ENCODE results near the gene SMARCC1. TPM values are rescaled to one million over a fixed set of nuclear protein-coding genes. Genes with fewer than 3 reads are reported as not detected.

Gene SMARCC1
- total RNA-seq, 1 experiment from 2014 or later: 168 TPM

- CTCF ChIA-PET: no interaction called here
- intact Hi-C loops (cut with micrococcal nuclease): no loop called here
- no peak overlapping the region for H3K9ac ChIP-seq (ENCODE audit: low read length)
- TF ChIP-seq YY1 (IDR thresholded peaks at IDR 0.05; ENCODE audit: extremely low read depth, insufficient replicate concordance, low read depth, low read length) (no peak), REST (IDR thresholded peaks at IDR 0.05; ENCODE audit: low read depth) (no peak), ATF3 (IDR thresholded peaks at IDR 0.05) (no peak), ZNF274 (IDR thresholded peaks at IDR 0.05; ENCODE audit: low read depth, low read length) (no peak), EGR1 (IDR thresholded peaks at IDR 0.05; ENCODE audit: low read depth) (no peak), ELF1 (IDR thresholded peaks at IDR 0.05; ENCODE audit: borderline replicate concordance, low read depth) (no peak), POLR2AphosphoS5 (IDR thresholded peaks at IDR 0.05; ENCODE audit: low read depth, low read length) (no peak), SIN3A (IDR thresholded peaks at IDR 0.05; ENCODE audit: low read depth) (no peak), RAD21 (IDR thresholded peaks at IDR 0.05; ENCODE audit: low read depth) (no peak), MAX (IDR thresholded peaks at IDR 0.05) (no peak), SP1 (IDR thresholded peaks at IDR 0.05; ENCODE audit: low read depth) (no peak), CBX3 (IDR thresholded peaks at IDR 0.05; ENCODE audit: low read depth) (no peak), FOSL1 (IDR thresholded peaks at IDR 0.05; ENCODE audit: low read depth) (no peak), CTCF (IDR thresholded peaks at IDR 0.05 in 2 of 3, conservative IDR thresholded peaks at IDR 0.05 in 1 of 3; ENCODE audit: borderline replicate concordance in 1 of 3, insufficient read depth in 1 of 3, low read depth in 2 of 3, low read length in 2 of 3) (no peak), TCF7L2 (IDR thresholded peaks at IDR 0.05; ENCODE audit: borderline replicate concordance, extremely low read depth, insufficient read depth, insufficient read length) (no peak), CEBPB (IDR thresholded peaks at IDR 0.05; ENCODE audit: low read depth) (no peak), ZBTB33 (IDR thresholded peaks at IDR 0.05; ENCODE audit: extremely low read depth, insufficient replicate concordance, low read length) (no peak), POLR2A (IDR thresholded peaks at IDR 0.05; ENCODE audit: borderline replicate concordance, extremely low read depth, insufficient read depth, insufficient read length) (no peak), SRF (IDR thresholded peaks at IDR 0.05; ENCODE audit: low read depth) (no peak)
- H3K4me3 ChIP-seq (replicated peaks in 1 of 2; ENCODE audit: low read depth in 1 of 2, low read length in 2 of 2): no peak overlapping the region
- DNase-seq (ENCODE audit: low read depth, low spot score): no peak
- RAD21 ChIA-PET (ENCODE audit: low non-redundant PET in 1 of 2, low total read pairs in 2 of 2, uncharacterized antibody in 2 of 2, unreplicated experiment in 2 of 2): no interaction called here
- H3K27me3 ChIP-seq (ENCODE audit: insufficient read depth, low read length): no peaks in the 10 kb centered on the region
- no peaks in the 10 kb centered on the region for H4K20me1 ChIP-seq (ENCODE audit: insufficient read depth)
- no TSS peak for BruUV-seq (replicated peaks)
- peaks cover 67% of the 10 kb centered on the region for H3K79me2 ChIP-seq (ENCODE audit: insufficient read depth, low read length)
- ATAC-seq: no peak
- no peaks in the 10 kb centered on the region for H3K9me2 ChIP-seq (ENCODE audit: insufficient read depth)
- peaks cover 8 to 26% of the 10 kb centered on the region in 2 experiments; a peak in 3 of 4 replicates for H3K4me1 ChIP-seq (ENCODE audit: control insufficient read depth in 1 of 2, insufficient read depth in 2 of 2, low read length in 2 of 2)
- H2AFZ ChIP-seq (ENCODE audit: low read depth, low read length, poor library complexity, severe bottlenecking): no peak overlapping the region
- peaks cover 18 to 33% of the 10 kb centered on the region in 2 experiments; a peak in 3 of 4 replicates for H3K36me3 ChIP-seq (ENCODE audit: control insufficient read depth in 1 of 2, insufficient read depth in 2 of 2, low read length in 2 of 2)
- no peaks in the 10 kb centered on the region for H3K9me3 ChIP-seq (ENCODE audit: control insufficient read depth in 1 of 2, insufficient read depth in 1 of 2, low read depth in 1 of 2, low read length in 2 of 2)
- no peak overlapping the region for H3K27ac ChIP-seq (ENCODE audit: low read depth, low read length)
- no peak overlapping the region for H3K4me2 ChIP-seq (ENCODE audit: low read length)
- POLR2A ChIA-PET: no interaction called here
Observed at GRCh38 chr3:47713655-47714054, 68.0 kb downstream of the SMARCC1 start.
